ENCODE measurements around the gene CA11. TPM values are rescaled to one million over a fixed set of nuclear protein-coding genes. Genes with fewer than 3 reads are reported as not detected.

CA11 gene
- total RNA-seq, 4 donors from 2014 or later, result 1.6 to 3.5 (median 2.6) TPM

GRCh38 chr19:48635966-48636858, 9.8 kb downstream of the CA11 start:
- H3K9me3 ChIP-seq, result no peaks in the 10 kb centered on the region
- DNase-seq (peak in 1 of 2 donors; percentile 71), ATAC-seq (no peak)
- H3K27me3 ChIP-seq, result no peaks in the 10 kb centered on the region
- no peaks in the 10 kb centered on the region for H3K36me3 ChIP-seq
- TF ChIP-seq POLR2A (IDR thresholded peaks at IDR 0.05), result no peak
- TF ChIP-seq CTCF (IDR thresholded peaks at IDR 0.05 in 4 of 5, conservative IDR thresholded peaks at IDR 0.05 in 1 of 5), result no peak
- in situ Hi-C loops (cut with MboI; ENCODE audit: low sequenced_read_pairs in 4 of 4), result loop anchor here in 1 of 4 donors (25.0 kb wide), 1 partner anchor 101 kb away; the partner anchor contains the start of genes IZUMO1 and RASIP1
- intact Hi-C loops (cut with DNase I; ENCODE audit: low total_unique reads), result loop anchor here (2.0 to 10.0 kb wide), 6 partner anchors 17 to 1566 kb away; partner anchors contain the start of genes AKT1S1, GYS1, MYH14 and PPP1R15A
- H3K4me3 ChIP-seq, result peak overlapping the region; percentile 58 to 95 (median 76)
- peak overlapping the region; percentile 97 to 100 (median 100) for H3K27ac ChIP-seq
- H3K4me1 ChIP-seq, result peaks cover 48 to 58% of the 10 kb centered on the region in 2 donors

- TF ChIP-seq CTCF (IDR thresholded peaks at IDR 0.05 in 4 of 5, conservative IDR thresholded peaks at IDR 0.05 in 1 of 5) (peak in 1 of 5 experiments; percentile 24), POLR2A (IDR thresholded peaks at IDR 0.05) (peak; percentile 94)
- Histone ChIP-seq H3K9me3 (no peaks in the 10 kb centered on the region), H3K36me3 (no peaks in the 10 kb centered on the region), H3K27ac (peak overlapping the region; percentile 97 to 100 (median 100)), H3K27me3 (no peaks in the 10 kb centered on the region), H3K4me3 (peak overlapping the region; percentile 58 to 95 (median 76)), H3K4me1 (peaks cover 56 to 66% of the 10 kb centered on the region in 2 donors)
- intact Hi-C loops (cut with DNase I; ENCODE audit: low total_unique reads) (loop anchor here (2.0 to 10.0 kb wide), 6 partner anchors 17 to 1567 kb away; partner anchors contain the start of genes AKT1S1, GYS1, MYH14 and PPP1R15A), in situ Hi-C loops (cut with MboI; ENCODE audit: low sequenced_read_pairs in 4 of 4) (loop anchor here in 1 of 4 donors (25.0 kb wide), 1 partner anchor 102 kb away; the partner anchor contains the start of genes IZUMO1 and RASIP1)
- ATAC-seq, result peak; percentile 16 to 28
- peak; percentile 70 to 88 for DNase-seq
Measured at GRCh38 chr19:48635263-48635965, 10.6 kb downstream of the CA11 start.

- H3K36me3 ChIP-seq, result no peaks in the 10 kb centered on the region
- DNase-seq (peak; percentile 98 to 99), ATAC-seq (peak; percentile 39 to 40)
- in situ Hi-C loops (cut with MboI; ENCODE audit: low sequenced_read_pairs in 4 of 4), result loop anchor here in 1 of 4 donors (25.0 kb wide), 1 partner anchor 103 kb away; the partner anchor contains the start of genes IZUMO1 and RASIP1
- H3K27me3 ChIP-seq, result no peaks in the 10 kb centered on the region
- peaks cover 60 to 74% of the 10 kb centered on the region in 2 donors for H3K4me1 ChIP-seq
- TF ChIP-seq POLR2A (IDR thresholded peaks at IDR 0.05) (peak; percentile 52 to 71), CTCF (IDR thresholded peaks at IDR 0.05 in 4 of 5, conservative IDR thresholded peaks at IDR 0.05 in 1 of 5) (no peak)
- intact Hi-C loops (cut with DNase I; ENCODE audit: low total_unique reads), result loop anchor here (2.0 to 10.0 kb wide), 6 partner anchors 16 to 1568 kb away; partner anchors contain the start of genes AKT1S1, GYS1, MYH14 and PPP1R15A
- H3K27ac ChIP-seq, result peak overlapping the region; percentile 97 to 100 (median 100)
- peak overlapping the region; percentile 54 to 95 (median 64) for H3K4me3 ChIP-seq
- H3K9me3 ChIP-seq, result no peaks in the 10 kb centered on the region
Measured at GRCh38 chr19:48634424-48635262, 11.3 kb downstream of the CA11 start.

- Histone ChIP-seq H3K27ac (peak overlapping the region; percentile 97 to 100 (median 100)), H3K4me1 (peaks cover 60 to 76% of the 10 kb centered on the region in 2 donors), H3K4me3 (peak overlapping the region; percentile 16 to 95 (median 64)), H3K9me3 (no peaks in the 10 kb centered on the region), H3K36me3 (no peaks in the 10 kb centered on the region), H3K27me3 (no peaks in the 10 kb centered on the region)
- ATAC-seq (no peak), DNase-seq (no peak)
- no peak for TF ChIP-seq POLR2A (IDR thresholded peaks at IDR 0.05)
- intact Hi-C loops (cut with DNase I; ENCODE audit: low total_unique reads) (loop anchor here (2.0 to 10.0 kb wide), 4 partner anchors 15 to 1241 kb away; partner anchors contain the start of genes AKT1S1, GYS1, PPP1R15A and RPL18), in situ Hi-C loops (cut with MboI; ENCODE audit: low sequenced_read_pairs in 4 of 4) (loop anchor here in 1 of 4 donors (25.0 kb wide), 1 partner anchor 103 kb away; the partner anchor contains the start of genes IZUMO1 and RASIP1)
Measured at GRCh38 chr19:48634036-48634342, 12.0 kb downstream of the CA11 start.
